ENCODE measurements around the gene TNC. TPM values are rescaled to one million over a fixed set of nuclear protein-coding genes. Genes with fewer than 3 reads are reported as not detected.

The TNC gene
- total RNA-seq, 1 donor from 2014 or later = not detected

- Mint-ChIP-seq H3K36me3 (ENCODE audit: low read depth) (no peaks in the 10 kb centered on the region), H3K4me3 (no peak overlapping the region), H3K4me1 (no peaks in the 10 kb centered on the region), H3K27ac (no peak overlapping the region), H3K9me3 (no peaks in the 10 kb centered on the region), H3K27me3 (peaks cover 20% of the 10 kb centered on the region)
- ATAC-seq (ENCODE audit: low read depth) (no peak), DNase-seq (no peak)
- ChIA-PET POLR2A (no interaction called here), CTCF (no interaction called here)
- TF ChIP-seq CTCF (IDR thresholded peaks at IDR 0.05) = no peak
- intact Hi-C loops (cut with micrococcal nuclease) = no loop called here
These were observed 46.8 kb downstream of the TNC start for GRCh38 chr9:115071176-115071575.

GRCh38 chr9:115069771-115070170, 48.2 kb downstream of the TNC start:
- H3K27me3 Mint-ChIP-seq = peaks cover 24% of the 10 kb centered on the region
- POLR2A ChIA-PET = no interaction called here
- ATAC-seq (ENCODE audit: low read depth) = no peak
- H3K36me3 Mint-ChIP-seq (ENCODE audit: low read depth) = no peaks in the 10 kb centered on the region
- no peak overlapping the region for H3K27ac Mint-ChIP-seq
- no peaks in the 10 kb centered on the region for H3K4me1 Mint-ChIP-seq
- TF ChIP-seq CTCF (IDR thresholded peaks at IDR 0.05) = no peak
- CTCF ChIA-PET = no interaction called here
- H3K4me3 Mint-ChIP-seq = no peak overlapping the region
- DNase-seq = no peak
- intact Hi-C loops (cut with micrococcal nuclease) = no loop called here
- no peaks in the 10 kb centered on the region for H3K9me3 Mint-ChIP-seq

- no peak for DNase-seq
- POLR2A ChIA-PET = no interaction called here
- Mint-ChIP-seq H3K27me3 (peaks cover 24% of the 10 kb centered on the region), H3K27ac (no peak overlapping the region), H3K9me3 (no peaks in the 10 kb centered on the region), H3K4me1 (no peaks in the 10 kb centered on the region), H3K4me3 (no peak overlapping the region), H3K36me3 (ENCODE audit: low read depth) (no peaks in the 10 kb centered on the region)
- no peak for ATAC-seq (ENCODE audit: low read depth)
- intact Hi-C loops (cut with micrococcal nuclease) = no loop called here
- CTCF ChIA-PET = no interaction called here
- no peak for TF ChIP-seq CTCF (IDR thresholded peaks at IDR 0.05)
These were observed 48.7 kb downstream of the TNC start for GRCh38 chr9:115069302-115069701.

- H3K4me1 Mint-ChIP-seq = no peaks in the 10 kb centered on the region
These were observed 49.9 kb downstream of the TNC start for GRCh38 chr9:115068031-115068430.

GRCh38 chr9:115063058-115063845, 54.7 kb downstream of the TNC start:
- POLR2A ChIA-PET = no interaction called here

More at GRCh38 chr9:115068031-115068430, 49.9 kb downstream of the TNC start:
- no peak overlapping the region for H3K27ac Mint-ChIP-seq
- CTCF ChIA-PET = no interaction called here
- H3K27me3 Mint-ChIP-seq = peaks cover 26% of the 10 kb centered on the region
- no peak overlapping the region for H3K4me3 Mint-ChIP-seq
- no peak for DNase-seq
- no peaks in the 10 kb centered on the region for H3K36me3 Mint-ChIP-seq (ENCODE audit: low read depth)
- no peak for ATAC-seq (ENCODE audit: low read depth)
- POLR2A ChIA-PET = no interaction called here
- no peak for TF ChIP-seq CTCF (IDR thresholded peaks at IDR 0.05)
- no peaks in the 10 kb centered on the region for H3K9me3 Mint-ChIP-seq
- intact Hi-C loops (cut with micrococcal nuclease) = no loop called here

More at GRCh38 chr9:115063058-115063845, 54.7 kb downstream of the TNC start:
- intact Hi-C loops (cut with micrococcal nuclease) = no loop called here
- H3K27ac Mint-ChIP-seq = no peak overlapping the region
- no peaks in the 10 kb centered on the region for H3K36me3 Mint-ChIP-seq (ENCODE audit: low read depth)
- CTCF ChIA-PET = interaction anchor here (0.5 kb wide), 1 partner anchor 556 kb away, joined by 3 read pairs; no protein-coding TSS in a partner anchor
- peaks cover 18% of the 10 kb centered on the region for H3K27me3 Mint-ChIP-seq
- no peaks in the 10 kb centered on the region for H3K4me1 Mint-ChIP-seq
- DNase-seq = no peak
- no peaks in the 10 kb centered on the region for H3K9me3 Mint-ChIP-seq
- TF ChIP-seq CTCF (IDR thresholded peaks at IDR 0.05) = no peak
- ATAC-seq (ENCODE audit: low read depth) = no peak
- no peak overlapping the region for H3K4me3 Mint-ChIP-seq
